Ishikawa (cell line): Measurements from ENCODE around the gene MTNR1B.

Source experiments
- CREB1 ChIP-seq: IDR thresholded peaks from 2 replicates; pipeline ENCODE4 v1.6.1; 2012; ENCODE audit warnings: low read depth
- FOXM1 ChIP-seq: IDR thresholded peaks from 2 replicates; pipeline ENCODE4 v1.6.1; 2012; ENCODE audit warnings: low read depth, borderline replicate concordance
- TAF1 ChIP-seq: IDR thresholded peaks from 2 replicates; pipeline ENCODE4 v1.6.1; 2012; ENCODE audit warnings: low read depth, mild to moderate bottlenecking
- TEAD4 ChIP-seq: IDR thresholded peaks from 2 replicates; pipeline ENCODE4 v1.6.1; 2012

DNA sequence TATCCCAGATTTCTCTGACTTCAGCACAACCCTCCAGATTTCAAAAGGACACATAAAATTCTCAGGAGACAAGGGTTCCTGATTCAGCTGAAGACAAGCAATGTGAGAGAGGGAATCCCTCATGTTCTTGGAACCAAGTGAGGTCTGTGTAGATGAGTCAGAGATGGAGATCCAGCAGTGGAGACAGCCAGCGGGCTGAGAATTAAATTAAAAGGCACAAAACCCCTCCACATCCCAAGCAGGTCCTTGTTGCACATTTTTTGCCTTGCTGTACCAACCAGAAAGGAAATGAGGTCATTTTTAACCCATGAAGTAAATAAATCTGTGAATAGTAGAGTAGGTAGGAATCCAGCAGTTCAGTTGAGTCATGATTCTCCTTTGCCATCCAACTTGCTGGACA, 9.7 kb downstream of the MTNR1B start:
- no peak for TF ChIP-seq FOXM1
- no peak for TF ChIP-seq TEAD4
- no peak for TF ChIP-seq TAF1
- TF ChIP-seq CREB1: no peak
